HUES48 (cell line): Measurements from ENCODE around the gene PPM1K.
A peak's percentile ranks its signal among the peaks of the same experiment; 100 is the strongest.

Source experiments
- H3K27ac ChIP-seq: one replicate; pipeline ENCODE4 v1.7.0; 2013; ENCODE audit warnings: low read depth, low read length, inconsistent platforms
- H3K27me3 ChIP-seq: 2 replicates; pipeline ENCODE4 v1.6.1; 2013; ENCODE audit warnings: mild to moderate bottlenecking, low read length; ENCODE audit not compliant: control insufficient read depth, insufficient read depth
- H3K36me3 ChIP-seq: 2 replicates; pipeline ENCODE4 v1.6.1; 2013; ENCODE audit warnings: low read length; ENCODE audit not compliant: control insufficient read depth, insufficient read depth
- H3K4me1 ChIP-seq: 2 replicates; pipeline ENCODE4 v1.6.1; 2013; ENCODE audit warnings: mild to moderate bottlenecking, low read length; ENCODE audit not compliant: control insufficient read depth, insufficient read depth
- H3K4me3 ChIP-seq: 2 replicates; pipeline ENCODE4 v1.5.1; 2013; ENCODE audit warnings: mild to moderate bottlenecking, low read depth, low read length
- H3K9ac ChIP-seq: 2 replicates; pipeline ENCODE4 v1.6.1; 2013; ENCODE audit warnings: mild to moderate bottlenecking, low read depth, low read length, moderate library complexity
- H3K9me3 ChIP-seq: 2 replicates; pipeline ENCODE4 v1.6.1; 2013; ENCODE audit warnings: low read length; ENCODE audit not compliant: control insufficient read depth, insufficient read depth

The PPM1K gene

GRCh38 chr4:88297212-88297516 is 12.8 kb upstream of the PPM1K start:
- no peak overlapping the region for H3K9ac ChIP-seq
- H3K4me3 ChIP-seq = no peak overlapping the region
- H3K4me1 ChIP-seq = no peaks in the 10 kb centered on the region
- H3K27ac ChIP-seq = no peak overlapping the region
- no peaks in the 10 kb centered on the region for H3K27me3 ChIP-seq
- no peaks in the 10 kb centered on the region for H3K9me3 ChIP-seq
- no peaks in the 10 kb centered on the region for H3K36me3 ChIP-seq

- H3K27me3 ChIP-seq = no peaks in the 10 kb centered on the region
Measured at GRCh38 chr4:88296413-88297211, 12.3 kb upstream of the PPM1K start.

GRCh38 chr4:88295656-88296055 is 11.3 kb upstream of the PPM1K start:
- Histone ChIP-seq H3K36me3 (no peaks in the 10 kb centered on the region), H3K4me3 (no peak overlapping the region), H3K4me1 (no peaks in the 10 kb centered on the region), H3K9ac (no peak overlapping the region), H3K27me3 (no peaks in the 10 kb centered on the region), H3K9me3 (no peaks in the 10 kb centered on the region), H3K27ac (no peak overlapping the region)

More at GRCh38 chr4:88296413-88297211, 12.3 kb upstream of the PPM1K start:
- Histone ChIP-seq H3K27ac (no peak overlapping the region), H3K4me1 (no peaks in the 10 kb centered on the region), H3K9ac (no peak overlapping the region), H3K36me3 (no peaks in the 10 kb centered on the region), H3K9me3 (no peaks in the 10 kb centered on the region), H3K4me3 (no peak overlapping the region)

- Histone ChIP-seq H3K4me3 (no peak overlapping the region), H3K27me3 (0 out of 2 replicates have a peak, but pooled peaks cover 5% of the 10 kb centered on the region), H3K27ac (no peak overlapping the region), H3K9me3 (no peaks in the 10 kb centered on the region), H3K36me3 (no peaks in the 10 kb centered on the region), H3K9ac (no peak overlapping the region), H3K4me1 (no peaks in the 10 kb centered on the region)
Measured at GRCh38 chr4:88291003-88291402, 6.6 kb upstream of the PPM1K start.

- H3K36me3 ChIP-seq = no peaks in the 10 kb centered on the region
- H3K9ac ChIP-seq = no peak overlapping the region
- peaks cover 25% of the 10 kb centered on the region for H3K27me3 ChIP-seq
- peaks cover 6% of the 10 kb centered on the region; the same call in 1 of the 2 replicates for H3K4me1 ChIP-seq
- H3K27ac ChIP-seq = no peak overlapping the region
- no peaks in the 10 kb centered on the region for H3K9me3 ChIP-seq
- H3K4me3 ChIP-seq = no peak overlapping the region
Measured at GRCh38 chr4:88286897-88287296, 2.5 kb upstream of the PPM1K start.

- Histone ChIP-seq H3K27ac (no peak overlapping the region), H3K4me1 (peaks cover 6% of the 10 kb centered on the region; the same call in 1 of the 2 replicates), H3K36me3 (no peaks in the 10 kb centered on the region), H3K27me3 (peaks cover 25% of the 10 kb centered on the region), H3K9me3 (no peaks in the 10 kb centered on the region), H3K9ac (no peak overlapping the region), H3K4me3 (peak overlapping the region; percentile 76)
Measured at GRCh38 chr4:88285235-88285653, 883 bp upstream of the PPM1K start.

- H3K27ac ChIP-seq = peak overlapping the region; percentile 87
- H3K4me1 ChIP-seq = peaks cover 6% of the 10 kb centered on the region; the same call in 1 of the 2 replicates
- no peaks in the 10 kb centered on the region for H3K9me3 ChIP-seq
- peaks cover 25% of the 10 kb centered on the region for H3K27me3 ChIP-seq
- no peaks in the 10 kb centered on the region for H3K36me3 ChIP-seq
- peak overlapping the region; percentile 74 for H3K9ac ChIP-seq
- peak overlapping the region; percentile 76 for H3K4me3 ChIP-seq
Measured at GRCh38 chr4:88283661-88284438, 511 bp downstream of the PPM1K start.

GRCh38 chr4:88280228-88280795 is 4.0 kb downstream of the PPM1K start:
- Histone ChIP-seq H3K4me1 (peaks cover 5% of the 10 kb centered on the region; the same call in 1 of the 2 replicates), H3K9ac (no peak overlapping the region), H3K36me3 (peaks cover 18% of the 10 kb centered on the region; the same call in 1 of the 2 replicates)

GRCh38 chr4:88277711-88278225 is 6.6 kb downstream of the PPM1K start:
- Histone ChIP-seq H3K9ac (no peak overlapping the region), H3K27ac (peak overlapping the region; percentile 61), H3K36me3 (peaks cover 24% of the 10 kb centered on the region; the same call in 1 of the 2 replicates), H3K4me3 (no peak overlapping the region), H3K4me1 (no peaks in the 10 kb centered on the region), H3K27me3 (peaks cover 5% of the 10 kb centered on the region), H3K9me3 (peaks cover 30% of the 10 kb centered on the region)

More at GRCh38 chr4:88280228-88280795, 4.0 kb downstream of the PPM1K start:
- H3K27me3 ChIP-seq = peaks cover 15% of the 10 kb centered on the region
- no peak overlapping the region for H3K27ac ChIP-seq
- peaks cover 21% of the 10 kb centered on the region for H3K9me3 ChIP-seq
- no peak overlapping the region for H3K4me3 ChIP-seq

- no peak overlapping the region for H3K4me3 ChIP-seq
- peak overlapping the region; percentile 61 for H3K27ac ChIP-seq
- H3K9me3 ChIP-seq = peaks cover 30% of the 10 kb centered on the region
- H3K4me1 ChIP-seq = no peaks in the 10 kb centered on the region
- H3K9ac ChIP-seq = no peak overlapping the region
- H3K27me3 ChIP-seq = no peaks in the 10 kb centered on the region; the same call in 1 of the 2 replicates
- H3K36me3 ChIP-seq = peaks cover 24% of the 10 kb centered on the region; the same call in 1 of the 2 replicates
Measured at GRCh38 chr4:88276952-88277710, 7.2 kb downstream of the PPM1K start.
